GM10248 (cell line): ENCODE results near the gene YPEL1.

ENCODE experiments used
- CTCF ChIA-PET: fragments of 300-600 bp; sonication (Branson Sonifier 250); formaldehyde crosslinking; extraction: SDS; loops from one replicate; lab custom pipeline; 2021; ENCODE audit warnings: antibody characterized with exemption; lab: Yijun Ruan, JAX
- POLR2A ChIA-PET: fragments of 350-650 bp; sonication (Branson Sonifier 250); formaldehyde crosslinking; extraction: SDS; loops from one replicate; lab custom pipeline; 2020; ENCODE audit warnings: antibody characterized with exemption; lab: Yijun Ruan, JAX
- DNase-seq: peaks from one replicate; pipeline ENCODE4 v3.0.0; 2012; ENCODE audit errors: extremely low spot score
- TF ChIP-seq, protein P1 (sequence below): IDR thresholded peaks from 2 replicates; pipeline ENCODE4 v1.5.1; 2012; ENCODE audit warnings: mild to moderate bottlenecking, low read depth; ENCODE audit errors: extremely low read depth, missing control alignments, control extremely low read depth

The YPEL1 gene

DNA sequence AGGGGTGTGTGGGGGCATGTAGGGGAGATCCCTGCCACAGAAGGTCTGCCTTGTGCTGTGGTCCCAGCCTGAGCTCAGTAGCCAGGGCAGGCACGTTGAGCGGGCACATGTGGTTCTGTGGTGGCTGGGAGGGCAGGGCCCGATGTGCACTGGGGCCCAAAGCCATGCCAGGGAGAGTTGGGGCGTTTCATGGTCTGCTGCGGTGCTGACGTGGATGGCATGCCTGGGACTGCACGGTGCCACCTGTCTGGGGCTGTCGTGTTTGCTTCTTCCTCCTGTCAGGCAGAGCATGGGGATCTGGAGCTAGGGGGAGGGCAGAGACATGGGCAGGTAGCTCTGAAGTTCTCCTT is 50.5 kb downstream of the YPEL1 start:
- TF ChIP-seq, protein P1, sequence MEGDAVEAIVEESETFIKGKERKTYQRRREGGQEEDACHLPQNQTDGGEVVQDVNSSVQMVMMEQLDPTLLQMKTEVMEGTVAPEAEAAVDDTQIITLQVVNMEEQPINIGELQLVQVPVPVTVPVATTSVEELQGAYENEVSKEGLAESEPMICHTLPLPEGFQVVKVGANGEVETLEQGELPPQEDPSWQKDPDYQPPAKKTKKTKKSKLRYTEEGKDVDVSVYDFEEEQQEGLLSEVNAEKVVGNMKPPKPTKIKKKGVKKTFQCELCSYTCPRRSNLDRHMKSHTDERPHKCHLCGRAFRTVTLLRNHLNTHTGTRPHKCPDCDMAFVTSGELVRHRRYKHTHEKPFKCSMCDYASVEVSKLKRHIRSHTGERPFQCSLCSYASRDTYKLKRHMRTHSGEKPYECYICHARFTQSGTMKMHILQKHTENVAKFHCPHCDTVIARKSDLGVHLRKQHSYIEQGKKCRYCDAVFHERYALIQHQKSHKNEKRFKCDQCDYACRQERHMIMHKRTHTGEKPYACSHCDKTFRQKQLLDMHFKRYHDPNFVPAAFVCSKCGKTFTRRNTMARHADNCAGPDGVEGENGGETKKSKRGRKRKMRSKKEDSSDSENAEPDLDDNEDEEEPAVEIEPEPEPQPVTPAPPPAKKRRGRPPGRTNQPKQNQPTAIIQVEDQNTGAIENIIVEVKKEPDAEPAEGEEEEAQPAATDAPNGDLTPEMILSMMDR, result no peak
- DNase-seq, result no peak
- POLR2A ChIA-PET, result no interaction called here
- CTCF ChIA-PET, result interaction anchor here (1.7 kb wide), 1 partner anchor 12 kb away, joined by 3 read pairs; no protein-coding TSS in a partner anchor

DNA sequence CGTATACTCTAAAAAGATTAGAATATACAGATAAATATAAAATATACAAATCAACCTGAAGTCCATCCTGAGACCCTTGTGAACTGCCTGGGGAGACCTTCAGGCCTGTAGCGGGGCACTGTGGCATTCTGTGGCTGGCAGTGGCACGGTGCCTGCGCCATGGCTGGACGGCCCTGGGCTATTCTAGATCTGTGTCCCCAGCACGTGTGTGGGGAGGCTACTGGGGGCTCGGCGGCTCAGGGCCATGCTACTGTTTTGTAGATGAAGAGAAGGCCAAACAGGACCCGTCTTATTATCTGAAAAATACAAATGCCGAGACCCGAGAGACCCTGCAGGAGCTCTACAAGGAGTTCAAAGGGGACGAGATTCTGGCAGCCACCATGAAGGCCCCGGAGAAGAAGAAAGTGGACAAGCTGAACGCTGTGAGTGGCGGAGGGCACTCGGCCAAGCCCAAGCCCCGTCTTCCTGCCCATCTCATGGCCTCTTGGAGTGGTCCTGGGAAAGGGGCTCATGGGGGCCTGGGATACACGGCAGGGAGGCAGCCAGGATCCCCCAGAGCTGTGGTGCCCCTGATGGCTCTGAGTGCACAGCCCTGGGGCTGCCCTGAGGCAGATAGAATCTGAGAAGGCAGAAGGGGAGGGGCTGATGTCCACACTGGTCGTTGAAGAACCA is 51.0 kb downstream of the YPEL1 start:
- CTCF ChIA-PET, result interaction anchor here (1.7 kb wide), 1 partner anchor 13 kb away, joined by 3 read pairs; no protein-coding TSS in a partner anchor
- TF ChIP-seq, protein P1, result no peak
- POLR2A ChIA-PET, result no interaction called here
- DNase-seq, result no peak

DNA sequence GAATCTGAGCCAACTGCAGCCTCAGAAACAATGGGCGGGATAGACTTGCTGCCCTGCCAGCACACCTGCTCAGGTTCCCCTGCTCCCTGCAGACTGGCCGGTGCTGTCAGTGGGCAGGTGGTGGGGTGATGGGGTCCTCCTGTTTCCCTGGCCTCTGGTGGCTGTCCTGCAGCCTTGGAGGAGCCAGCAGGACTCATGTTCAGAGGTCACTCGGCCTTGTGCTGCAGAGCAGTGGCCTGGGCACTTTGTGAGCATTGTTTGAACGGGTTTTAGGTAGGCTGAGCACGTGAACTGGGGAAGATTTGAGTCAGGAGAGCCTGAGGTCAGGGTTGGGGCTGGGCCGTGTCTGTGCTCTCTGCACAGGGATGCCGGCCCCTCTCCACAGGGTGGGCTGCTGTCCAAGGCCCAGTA is 52.2 kb downstream of the YPEL1 start:
- POLR2A ChIA-PET, result no interaction called here
- no peak for DNase-seq
- TF ChIP-seq, protein P1, result no peak
- CTCF ChIA-PET, result no interaction called here

DNA sequence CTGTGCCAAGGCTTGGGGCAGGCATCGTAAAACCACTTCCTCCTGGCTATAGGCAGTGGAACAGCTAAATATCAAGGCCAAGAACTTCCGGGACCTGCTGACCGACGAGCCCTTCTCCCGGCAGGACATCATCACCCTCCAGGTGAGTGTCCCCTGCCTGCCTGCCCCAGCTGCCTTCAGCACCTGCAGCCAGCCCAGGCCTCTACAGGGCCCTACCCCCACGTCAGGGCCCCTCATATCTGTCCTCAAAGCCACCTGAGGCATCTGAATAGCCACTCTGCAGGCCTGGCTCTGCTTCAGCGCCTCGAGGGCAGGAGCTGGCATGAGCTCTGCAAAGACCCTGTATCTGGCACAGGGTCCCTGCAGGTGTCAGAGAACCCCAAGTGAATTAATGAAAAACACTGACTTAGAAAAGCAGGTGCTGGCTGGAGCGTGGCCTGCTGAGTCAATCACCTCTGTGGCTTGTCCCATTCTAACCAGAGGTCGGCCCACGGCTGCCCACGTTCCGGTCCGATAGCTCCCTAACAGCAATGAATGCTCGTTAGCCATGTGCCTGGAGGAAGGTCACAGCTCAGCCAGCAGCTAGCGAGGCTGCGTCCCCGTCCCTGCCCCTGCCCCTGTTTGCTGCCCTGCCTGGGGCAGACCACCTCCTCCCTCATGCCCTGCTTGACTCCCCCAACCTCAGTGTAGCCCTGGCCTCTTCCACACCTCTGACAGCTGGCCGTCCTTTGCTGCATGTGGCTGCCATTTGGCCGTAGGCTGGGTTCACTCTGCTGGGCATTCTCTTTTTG is 53.0 kb downstream of the YPEL1 start:
- POLR2A ChIA-PET, result no interaction called here
- CTCF ChIA-PET, result no interaction called here

DNA sequence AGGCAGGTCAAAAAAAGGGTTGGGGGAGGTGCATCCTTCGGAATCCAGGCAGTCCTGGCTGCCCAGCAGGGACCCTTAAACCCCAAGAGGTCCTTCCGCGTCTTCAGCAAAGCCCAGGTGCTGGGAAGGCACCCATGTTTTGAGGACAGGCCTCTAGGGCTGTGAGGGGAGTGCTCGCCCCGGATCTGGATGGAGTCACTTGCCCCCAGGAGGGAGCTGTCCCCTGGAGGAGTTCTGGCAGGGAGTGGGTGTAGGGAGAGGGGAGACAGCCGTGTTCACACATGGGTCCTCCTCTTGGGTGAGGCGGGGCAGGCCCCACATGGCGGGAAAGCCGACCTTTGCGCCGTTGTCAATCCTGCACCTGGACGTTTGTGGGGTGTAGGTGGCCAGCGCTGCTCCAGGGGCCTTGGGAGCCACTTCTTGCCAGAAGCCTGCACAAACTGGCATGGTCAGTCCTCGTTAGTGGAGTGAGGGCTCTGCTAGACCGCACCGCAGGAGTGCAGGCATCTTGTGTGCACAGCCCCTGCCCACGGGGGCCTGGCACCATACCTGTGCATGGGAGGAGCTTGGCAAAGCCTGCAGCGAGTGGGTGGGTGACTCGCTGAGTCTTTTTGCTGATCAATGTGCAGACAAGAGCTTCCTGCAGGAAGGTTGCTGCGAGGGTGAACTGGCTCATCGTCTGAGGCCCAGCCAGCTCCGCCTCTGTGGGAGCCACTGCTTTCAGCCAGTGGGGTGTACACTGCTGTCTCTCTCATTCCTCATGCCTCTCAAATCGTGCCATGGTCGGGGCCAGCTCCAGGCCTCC is 53.8 kb downstream of the YPEL1 start:
- TF ChIP-seq, protein P1, result no peak
- POLR2A ChIA-PET, result no interaction called here
- CTCF ChIA-PET, result interaction anchor here (1.3 kb wide), 1 partner anchor 10 kb away, joined by 3 read pairs; no protein-coding TSS in a partner anchor
- no peak for DNase-seq

More for the DNA sequence above, 53.0 kb downstream of the YPEL1 start:
- TF ChIP-seq, protein P1, result no peak
- DNase-seq, result no peak
